ENCODE results near the gene WNT5A. TPM values are rescaled to one million over a fixed set of nuclear protein-coding genes. Genes with fewer than 3 reads are reported as not detected.
A peak's percentile ranks its signal among the peaks of the same experiment; 100 is the strongest.

The WNT5A gene
- total RNA-seq, 1 donor from 2014 or later, result 45.8 TPM

DNA sequence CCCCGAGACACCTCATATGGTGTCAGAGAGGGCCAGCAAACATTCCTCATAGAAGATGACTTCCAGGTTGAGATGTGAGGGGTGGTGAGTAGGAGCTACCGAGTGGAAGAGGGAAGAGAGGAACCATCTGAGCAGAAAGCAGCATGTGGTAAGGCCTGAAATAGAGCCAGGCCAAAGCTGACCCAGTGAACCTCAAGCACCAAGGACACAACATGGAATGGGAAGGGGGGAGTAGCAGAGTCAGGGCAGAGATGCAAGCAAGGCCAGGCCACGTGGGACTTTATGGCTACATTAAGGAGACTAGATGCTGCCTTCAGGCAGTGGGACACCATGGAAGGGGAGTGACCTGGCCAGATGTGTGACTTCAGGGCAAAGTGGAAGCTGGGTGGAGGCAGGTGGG is 38.3 kb upstream of the WNT5A start:
- Histone ChIP-seq H3K9ac (ENCODE audit: low read length) (no peak overlapping the region), H3K4me1 (ENCODE audit: insufficient read depth, low read length) (peaks cover 21% of the 10 kb centered on the region), H2AFZ (ENCODE audit: low read depth, low read length) (no peak overlapping the region), H3K27ac (ENCODE audit: low read depth, low read length) (no peak overlapping the region), H3K79me2 (ENCODE audit: insufficient read depth, low read length) (no peaks in the 10 kb centered on the region), H3K4me2 (ENCODE audit: low read length) (no peak overlapping the region), H3K4me3 (ENCODE audit: insufficient read depth, low read depth, low read length) (no peak overlapping the region), H3K36me3 (ENCODE audit: insufficient read depth, low read length) (no peaks in the 10 kb centered on the region), H3K27me3 (ENCODE audit: insufficient read depth, low read length) (no peaks in the 10 kb centered on the region), H4K20me1 (ENCODE audit: insufficient read depth, low read length) (no peaks in the 10 kb centered on the region), H3K9me3 (ENCODE audit: insufficient read depth, low read depth, low read length) (no peaks in the 10 kb centered on the region)
- Mint-ChIP-seq H3K27ac (ENCODE audit: unreplicated experiment) (no peak overlapping the region), H3K27me3 (ENCODE audit: low read depth, unreplicated experiment) (peaks cover 6% of the 10 kb centered on the region), H3K4me3 (ENCODE audit: unreplicated experiment) (no peak overlapping the region), H3K36me3 (ENCODE audit: low read depth, unreplicated experiment) (no peaks in the 10 kb centered on the region), H3K4me1 (ENCODE audit: low read depth, unreplicated experiment) (peaks cover 20% of the 10 kb centered on the region), H3K9me3 (ENCODE audit: unreplicated experiment) (no peaks in the 10 kb centered on the region)
- TF ChIP-seq, protein P1, sequence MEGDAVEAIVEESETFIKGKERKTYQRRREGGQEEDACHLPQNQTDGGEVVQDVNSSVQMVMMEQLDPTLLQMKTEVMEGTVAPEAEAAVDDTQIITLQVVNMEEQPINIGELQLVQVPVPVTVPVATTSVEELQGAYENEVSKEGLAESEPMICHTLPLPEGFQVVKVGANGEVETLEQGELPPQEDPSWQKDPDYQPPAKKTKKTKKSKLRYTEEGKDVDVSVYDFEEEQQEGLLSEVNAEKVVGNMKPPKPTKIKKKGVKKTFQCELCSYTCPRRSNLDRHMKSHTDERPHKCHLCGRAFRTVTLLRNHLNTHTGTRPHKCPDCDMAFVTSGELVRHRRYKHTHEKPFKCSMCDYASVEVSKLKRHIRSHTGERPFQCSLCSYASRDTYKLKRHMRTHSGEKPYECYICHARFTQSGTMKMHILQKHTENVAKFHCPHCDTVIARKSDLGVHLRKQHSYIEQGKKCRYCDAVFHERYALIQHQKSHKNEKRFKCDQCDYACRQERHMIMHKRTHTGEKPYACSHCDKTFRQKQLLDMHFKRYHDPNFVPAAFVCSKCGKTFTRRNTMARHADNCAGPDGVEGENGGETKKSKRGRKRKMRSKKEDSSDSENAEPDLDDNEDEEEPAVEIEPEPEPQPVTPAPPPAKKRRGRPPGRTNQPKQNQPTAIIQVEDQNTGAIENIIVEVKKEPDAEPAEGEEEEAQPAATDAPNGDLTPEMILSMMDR (IDR thresholded peaks at IDR 0.05; ENCODE audit: insufficient read depth, low read depth, low read length), result no peak
- TF ChIP-seq EZH2 (IDR thresholded peaks at IDR 0.05; ENCODE audit: insufficient read depth, low read length), result no peak
- FAIRE-seq, result no peak
- DNase-seq (ENCODE audit: low read depth), result no peak

- FAIRE-seq, result peak; percentile 63
Observed at GRCh38 chr3:55524565-55525244, 37.6 kb upstream of the WNT5A start.

More at GRCh38 chr3:55524565-55525244, 37.6 kb upstream of the WNT5A start:
- Mint-ChIP-seq H3K36me3 (ENCODE audit: low read depth, unreplicated experiment) (no peaks in the 10 kb centered on the region), H3K9me3 (ENCODE audit: unreplicated experiment) (no peaks in the 10 kb centered on the region), H3K27ac (ENCODE audit: unreplicated experiment) (no peak overlapping the region), H3K4me3 (ENCODE audit: unreplicated experiment) (no peak overlapping the region), H3K27me3 (ENCODE audit: low read depth, unreplicated experiment) (peaks cover 6% of the 10 kb centered on the region), H3K4me1 (ENCODE audit: low read depth, unreplicated experiment) (peaks cover 23% of the 10 kb centered on the region)
- Histone ChIP-seq H3K4me1 (ENCODE audit: insufficient read depth, low read length) (peaks cover 21% of the 10 kb centered on the region), H4K20me1 (ENCODE audit: insufficient read depth, low read length) (no peaks in the 10 kb centered on the region), H3K4me2 (ENCODE audit: low read length) (peak overlapping the region; percentile 65), H3K36me3 (ENCODE audit: insufficient read depth, low read length) (no peaks in the 10 kb centered on the region), H3K4me3 (ENCODE audit: insufficient read depth, low read depth, low read length) (no peak overlapping the region), H3K79me2 (ENCODE audit: insufficient read depth, low read length) (no peaks in the 10 kb centered on the region), H3K9ac (ENCODE audit: low read length) (no peak overlapping the region), H3K9me3 (ENCODE audit: insufficient read depth, low read depth, low read length) (no peaks in the 10 kb centered on the region), H2AFZ (ENCODE audit: low read depth, low read length) (no peak overlapping the region), H3K27me3 (ENCODE audit: insufficient read depth, low read length) (no peaks in the 10 kb centered on the region), H3K27ac (ENCODE audit: low read depth, low read length) (no peak overlapping the region)
- no peak for TF ChIP-seq EZH2 (IDR thresholded peaks at IDR 0.05; ENCODE audit: insufficient read depth, low read length)
- TF ChIP-seq, protein P1 (IDR thresholded peaks at IDR 0.05; ENCODE audit: insufficient read depth, low read depth, low read length), result no peak
- peak; percentile 89 for DNase-seq (ENCODE audit: low read depth)

Measured in astrocyte (in vitro differentiated cells and primary cell).